Muscle of back (tissue), 13 donors: Measurements from ENCODE around the gene NUTM2D. TPM values are rescaled to one million over a fixed set of nuclear protein-coding genes. Genes with fewer than 3 reads are reported as not detected.
"Not testable (repeated sequence)": the region's sequence is repeated elsewhere in the genome, so short reads cannot be mapped to it uniquely, and the experiment has no call there.

ENCODE experiments used
- DNase-seq, 3 donors: peaks; one replicate each; pipeline versions ENCODE4 v3.0.0 to v3.0.0-alpha.2; 2013
- long read RNA-seq, 9 donors: transcript quantifications; one replicate each; lab custom pipeline, GENCODE V29; 2026
- polyA plus RNA-seq, 10 donors: library from polyadenylated mRNA; unstranded; fragments of 120-200 nt; gene quantifications; one replicate each; pipeline ENCODE4 v1.2.1, GENCODE V29; 2013; ENCODE audit not compliant: insufficient read length in 10 of 10

Gene NUTM2D
- 10 to 100 TPM in 1 of 10 donors, 1 to 10 TPM in 9; 4.0 to 10.5 (median 7.8) TPM for polyA plus RNA-seq
- long read RNA-seq, donor 1 = 0 reads
- long read RNA-seq, donor 2 = 0 reads
- long read RNA-seq, donor 3 = 0 reads
- long read RNA-seq, donor 4 = 0 reads
- long read RNA-seq, donor 5 = 0 reads
- long read RNA-seq, donor 6 = 0 reads
- long read RNA-seq, donor 7, partial matches to known transcripts = 0 of 1 reads
- long read RNA-seq, donor 7, other reads (novel, unspliced or antisense) = 0 of 1 reads
- long read RNA-seq, donor 8 = 0 reads
- long read RNA-seq, donor 9 = 0 reads

GRCh38 chr10:87357444-87357843 lies at the start of gene NUTM2D:
Gene NUTM2D (plus strand): TSS chr10:87357744. CDS start chr10:87358266, 522 bp downstream.
- DNase-seq = not testable (repeated sequence)

GRCh38 chr10:87308702-87309101 lies 48.8 kb upstream of the NUTM2D start:
- DNase-seq = not testable (repeated sequence)

GRCh38 chr10:87309657-87310056 lies 47.9 kb upstream of the NUTM2D start:
- DNase-seq = not testable (repeated sequence)

- DNase-seq = not testable (repeated sequence)
Observed at GRCh38 chr10:87311521-87311920, 46.0 kb upstream of the NUTM2D start.

- not testable (repeated sequence) for DNase-seq
Observed at GRCh38 chr10:87313649-87314359, 43.7 kb upstream of the NUTM2D start.

- peak in 1 of 3 donors; percentile 2 for DNase-seq
Observed at GRCh38 chr10:87314360-87314973, 43.1 kb upstream of the NUTM2D start.

- DNase-seq = not testable (repeated sequence)
Observed at GRCh38 chr10:87321505-87321904, 36.0 kb upstream of the NUTM2D start.

GRCh38 chr10:87324559-87324958 lies 33.0 kb upstream of the NUTM2D start:
- DNase-seq = not testable (repeated sequence)

- peak in 1 of 3 donors; percentile 16 for DNase-seq
Observed at GRCh38 chr10:87327958-87328357, 29.6 kb upstream of the NUTM2D start.

- not testable (repeated sequence) for DNase-seq
Observed at GRCh38 chr10:87329131-87329530, 28.4 kb upstream of the NUTM2D start.

GRCh38 chr10:87332687-87333086 lies 24.9 kb upstream of the NUTM2D start:
- not testable (repeated sequence) for DNase-seq

GRCh38 chr10:87340411-87340810 lies 17.1 kb upstream of the NUTM2D start:
- DNase-seq = not testable (repeated sequence)

GRCh38 chr10:87341546-87342142 lies 15.9 kb upstream of the NUTM2D start:
- DNase-seq = peak in 2 of 3 donors; percentile 5 to 7

GRCh38 chr10:87342249-87342710 lies 15.3 kb upstream of the NUTM2D start:
- DNase-seq = peak; percentile 86 to 93 (median 88)

GRCh38 chr10:87342711-87343258 lies 14.8 kb upstream of the NUTM2D start:
- DNase-seq = peak; percentile 71 to 91 (median 81)

GRCh38 chr10:87345743-87346142 lies 11.8 kb upstream of the NUTM2D start:
- not testable (repeated sequence) for DNase-seq

GRCh38 chr10:87350161-87350560 lies 7.4 kb upstream of the NUTM2D start:
- DNase-seq = not testable (repeated sequence)

- not testable (repeated sequence) for DNase-seq
Observed at GRCh38 chr10:87352825-87353224, 4.7 kb upstream of the NUTM2D start.

GRCh38 chr10:87355110-87355509 lies 2.4 kb upstream of the NUTM2D start:
- not testable (repeated sequence) for DNase-seq

GRCh38 chr10:87358159-87358558 lies 615 bp downstream of the NUTM2D start:
- DNase-seq = not testable (repeated sequence)

- DNase-seq = not testable (repeated sequence)
Observed at GRCh38 chr10:87369514-87370112, 12.1 kb downstream of the NUTM2D start.
